GM18517 (cell line): ENCODE data around the gene DSCAM.

Experiments used
- ATAC-seq: cut with Tn5 transposase; IDR thresholded peaks from one replicate; pipeline ENCODE4 v1.9.1; 2021; ENCODE audit warnings: mild to moderate bottlenecking, moderate library complexity; ENCODE audit not compliant: unreplicated experiment

The DSCAM gene

DNA sequence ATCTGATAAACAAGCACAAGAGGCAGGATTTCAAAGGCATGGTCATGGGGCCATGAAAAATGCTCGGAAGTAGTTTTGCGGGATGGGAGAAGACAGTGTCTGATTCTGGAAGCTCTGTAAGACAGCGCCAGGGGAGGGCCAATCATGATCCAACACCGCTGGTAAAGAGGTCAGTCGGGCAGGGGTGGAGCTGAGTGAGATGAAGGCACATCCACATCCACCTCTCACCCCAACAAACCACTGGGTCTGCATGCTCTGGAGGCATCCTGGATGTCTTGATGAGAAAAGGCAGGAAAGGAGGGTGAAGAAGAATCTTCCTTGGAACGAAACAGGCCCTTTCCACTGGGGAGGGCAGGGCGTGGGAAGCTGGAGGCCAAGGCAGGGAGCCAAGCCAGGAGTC, 691.4 kb downstream of the DSCAM start:
- no peak for ATAC-seq

- ATAC-seq, result no peak
Observed at GRCh38 chr21:40153351-40153750, 693.6 kb downstream of the DSCAM start.

GRCh38 chr21:40152476-40152875, 694.5 kb downstream of the DSCAM start:
- ATAC-seq, result no peak

GRCh38 chr21:40151611-40152010, 695.3 kb downstream of the DSCAM start:
- ATAC-seq, result no peak

DNA sequence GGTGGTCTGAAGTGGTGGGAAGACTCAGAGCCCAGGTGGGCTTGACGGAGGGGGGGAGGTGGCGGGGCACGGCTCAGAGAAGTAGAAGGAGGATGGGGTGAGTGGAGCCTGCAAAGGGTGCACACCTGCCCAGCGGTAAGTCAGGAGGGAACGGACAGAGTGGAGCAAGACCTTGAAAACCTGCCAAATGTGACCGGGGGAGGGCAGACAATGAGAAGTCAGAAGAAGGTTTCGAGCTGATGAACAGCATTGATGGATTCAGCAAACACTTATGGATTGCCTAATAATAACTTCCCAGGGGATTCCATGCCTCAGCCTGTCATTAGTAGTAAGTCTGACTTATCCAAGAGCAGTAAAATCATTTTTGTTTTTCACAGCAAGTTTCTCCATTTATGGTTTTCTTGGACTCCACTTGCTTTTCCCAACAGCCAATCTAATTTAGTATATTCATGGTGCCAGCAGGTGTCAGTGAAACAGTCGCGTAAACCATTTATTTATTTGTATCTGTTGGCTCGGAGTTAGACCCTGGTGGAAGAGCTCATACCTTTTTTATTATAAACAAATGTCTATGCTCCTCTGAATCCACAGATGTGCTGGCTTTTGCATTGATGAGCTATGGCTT, 700.6 kb downstream of the DSCAM start:
- ATAC-seq, result no peak

- ATAC-seq, result no peak
Observed at GRCh38 chr21:40143822-40144525, 703.0 kb downstream of the DSCAM start.

GRCh38 chr21:40141621-40142020, 705.3 kb downstream of the DSCAM start:
- ATAC-seq, result no peak

DNA sequence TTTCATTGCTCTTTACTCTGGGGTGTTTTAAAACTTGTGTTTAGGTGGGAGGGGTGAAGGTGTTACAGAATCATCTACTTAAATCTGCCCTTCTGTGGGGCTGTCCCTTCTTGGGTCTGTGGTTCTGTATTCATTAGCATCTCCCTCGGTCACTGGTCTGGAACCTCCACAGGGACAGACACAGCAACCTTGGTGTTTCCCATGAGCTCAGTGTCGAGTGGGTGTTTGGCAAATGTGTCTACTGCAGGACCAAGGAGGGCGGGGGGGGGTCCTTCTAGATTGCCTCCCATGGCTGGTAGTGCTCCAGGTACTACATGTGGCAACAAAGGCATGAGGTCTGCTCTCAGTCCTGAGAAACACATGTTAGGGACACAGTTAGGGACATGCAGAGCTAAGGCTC, 706.3 kb downstream of the DSCAM start:
- ATAC-seq, result no peak

DNA sequence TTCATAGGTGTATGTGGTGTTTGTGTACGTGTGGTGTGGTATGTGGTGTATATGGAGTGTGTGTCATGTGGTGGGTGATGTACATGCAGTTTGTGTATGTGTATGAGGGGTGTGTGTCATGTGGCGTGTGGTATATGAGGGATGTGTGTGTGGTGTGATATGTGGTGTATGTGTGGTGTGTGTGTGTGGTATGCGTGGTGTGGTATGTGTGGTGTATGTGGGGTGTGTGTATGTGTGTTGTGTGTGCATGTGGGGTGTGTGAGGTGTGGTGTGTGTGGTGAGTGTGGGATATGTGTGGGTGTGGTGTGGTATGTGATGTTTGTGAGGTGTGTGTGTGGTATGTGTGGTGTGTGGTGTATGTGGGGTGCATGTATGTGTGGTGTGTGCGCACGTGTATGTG, 707.3 kb downstream of the DSCAM start:
- no peak for ATAC-seq

DNA sequence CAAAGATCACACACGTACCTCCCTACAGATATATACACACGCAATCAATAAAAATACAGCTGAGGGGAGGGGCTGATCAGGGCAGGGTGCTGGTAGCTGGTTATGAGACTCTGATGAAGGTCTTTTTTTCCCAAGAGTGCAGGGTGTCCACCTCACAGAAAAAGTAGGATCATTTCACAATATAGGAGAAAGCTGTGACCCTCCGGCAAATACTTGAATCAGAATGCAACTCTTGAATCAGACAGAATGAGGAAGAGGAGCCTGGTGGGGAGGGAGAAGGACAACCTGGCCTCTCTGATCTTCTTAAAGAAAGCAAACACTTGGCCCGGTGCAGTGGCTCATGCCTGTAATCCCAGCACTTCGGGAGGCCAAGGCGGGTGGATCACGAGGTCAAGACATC, 710.4 kb downstream of the DSCAM start:
- no peak for ATAC-seq

DNA sequence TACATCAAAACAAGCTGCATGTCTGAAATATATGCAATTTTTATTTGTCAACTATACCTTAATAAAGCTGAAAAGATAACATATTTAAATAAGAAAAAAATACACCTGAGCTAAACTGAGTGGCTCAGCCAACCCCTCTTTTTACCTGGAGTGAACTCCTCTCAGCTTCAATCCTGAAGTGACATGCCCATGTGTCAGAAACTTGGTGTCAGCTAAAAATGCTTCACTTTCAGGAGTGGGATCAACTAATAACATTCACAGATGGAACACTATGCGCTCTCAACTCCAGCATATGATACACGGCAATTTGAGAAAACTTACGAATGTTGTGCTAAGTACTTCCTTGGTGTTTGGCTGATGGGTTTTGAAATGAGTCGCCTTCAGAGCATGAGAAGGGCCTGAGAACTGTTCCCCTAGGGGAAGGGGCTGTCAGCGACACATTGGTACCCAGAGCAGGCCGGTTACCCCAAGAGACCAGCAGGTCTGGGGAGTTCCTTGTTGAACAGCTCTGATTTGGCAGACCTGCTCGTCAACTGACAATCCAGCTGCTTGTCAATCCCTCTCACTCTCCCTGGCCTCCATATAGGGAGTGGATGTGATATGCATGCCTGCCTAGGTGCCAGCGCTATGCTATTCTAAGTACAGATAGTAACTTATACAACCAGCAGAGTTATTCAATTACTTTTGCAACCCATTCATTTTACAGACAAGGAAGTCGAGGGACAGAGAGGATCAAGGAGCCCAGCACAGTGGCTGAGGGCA, 712.0 kb downstream of the DSCAM start:
- no peak for ATAC-seq

DNA sequence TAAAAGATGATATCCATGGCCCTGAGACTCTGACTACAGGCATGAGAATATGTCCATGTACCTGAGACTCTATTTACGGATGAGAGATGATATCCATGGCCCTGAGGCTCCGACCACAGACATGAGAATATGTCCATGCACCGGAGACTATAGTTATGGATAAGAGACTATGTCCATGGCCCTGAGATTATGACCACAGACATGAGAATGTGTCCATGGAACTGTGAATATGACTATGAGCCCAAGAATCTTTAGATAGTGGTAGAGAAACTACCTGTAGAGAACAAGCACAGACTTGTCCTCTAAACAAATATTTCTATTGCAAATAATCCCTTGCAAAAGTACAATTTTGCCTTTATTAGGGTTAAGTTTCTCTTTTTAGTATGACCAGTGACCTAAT, 716.5 kb downstream of the DSCAM start:
- ATAC-seq, result no peak

DNA sequence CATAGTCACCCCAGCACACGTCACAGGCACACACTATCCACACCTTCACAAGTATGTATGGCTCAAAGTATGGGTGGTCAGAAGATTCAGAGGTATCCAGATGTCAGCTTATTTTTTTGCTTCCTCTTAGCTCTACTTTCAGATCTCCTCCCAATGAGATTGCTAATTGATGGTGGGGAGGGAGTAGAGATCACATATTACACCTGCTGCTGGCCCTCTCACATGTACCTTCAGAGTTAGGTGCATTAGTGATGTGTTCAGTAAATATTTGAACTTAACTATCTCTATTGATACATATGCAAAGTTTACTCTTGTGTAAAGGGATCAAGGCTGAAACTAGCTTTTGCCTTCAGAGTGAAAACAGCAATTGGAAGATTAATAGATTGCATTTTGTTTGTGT, 717.1 kb downstream of the DSCAM start:
- no peak for ATAC-seq

DNA sequence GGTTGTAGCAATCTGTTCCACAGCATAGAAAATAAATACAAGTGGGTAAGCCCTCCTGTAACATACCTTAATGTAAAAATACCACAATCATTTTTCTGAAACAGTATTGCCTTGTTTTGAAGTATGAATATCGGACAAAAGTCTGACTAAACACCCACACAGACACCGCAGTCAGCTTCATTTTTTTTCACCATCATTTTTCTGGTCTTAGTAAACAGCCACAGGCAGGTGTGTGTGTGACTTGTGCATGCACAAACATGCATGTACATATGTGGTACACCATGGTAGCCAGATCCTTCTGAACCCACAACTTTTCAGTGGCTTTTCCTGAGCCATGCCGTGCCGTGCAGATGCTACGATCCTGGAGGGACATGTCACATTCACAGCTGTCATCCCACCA, 718.1 kb downstream of the DSCAM start:
- no peak for ATAC-seq

DNA sequence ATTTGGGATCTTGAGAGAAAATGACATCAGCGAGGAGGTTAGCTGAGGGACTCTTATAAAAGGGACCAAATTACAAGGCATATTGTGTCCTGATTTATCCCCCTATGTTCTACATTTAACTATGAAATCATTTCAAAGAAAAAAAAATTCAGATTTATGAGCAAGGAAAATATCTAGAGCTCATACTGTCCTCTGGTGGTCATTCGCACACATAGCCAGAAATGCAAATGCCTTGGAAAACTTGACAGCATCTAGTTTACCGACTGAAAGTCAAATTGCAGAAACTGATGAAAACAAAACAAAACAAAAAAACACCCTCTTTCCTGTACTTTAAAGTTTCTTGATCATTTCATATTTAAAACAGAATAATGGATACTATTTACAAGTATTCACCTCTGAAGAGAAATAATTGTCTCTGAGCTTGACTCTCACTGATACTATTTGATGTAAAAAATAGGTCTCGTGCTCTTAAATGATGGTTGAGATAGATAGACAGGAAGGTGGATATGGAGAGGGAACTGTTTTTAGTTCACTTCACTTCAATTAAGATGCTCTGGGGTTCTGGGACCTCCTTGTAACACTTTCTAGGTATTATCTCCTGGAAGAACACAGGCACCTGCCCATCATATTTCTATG, 725.9 kb downstream of the DSCAM start:
- ATAC-seq, result no peak

- no peak for ATAC-seq
Observed at GRCh38 chr21:40118527-40118926, 728.4 kb downstream of the DSCAM start.

DNA sequence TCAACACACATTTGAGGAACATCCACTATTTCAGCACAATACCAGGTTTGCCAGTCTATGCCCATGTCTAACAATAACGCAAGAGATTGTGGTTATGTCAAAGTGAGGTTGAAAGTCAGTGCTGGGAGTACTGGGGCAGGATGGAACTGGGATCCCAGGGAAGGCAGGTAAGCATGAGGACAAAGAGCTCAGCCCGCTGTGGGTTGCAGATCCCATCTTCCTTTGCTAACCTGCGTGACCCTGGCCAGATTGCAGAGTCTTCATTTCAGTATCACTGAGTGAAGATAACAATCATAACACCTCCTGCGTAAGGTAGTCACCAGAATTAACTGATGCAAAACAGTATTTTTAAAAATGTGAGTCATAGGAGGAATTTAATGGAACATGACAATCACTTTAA, 729.7 kb downstream of the DSCAM start:
- ATAC-seq, result no peak

DNA sequence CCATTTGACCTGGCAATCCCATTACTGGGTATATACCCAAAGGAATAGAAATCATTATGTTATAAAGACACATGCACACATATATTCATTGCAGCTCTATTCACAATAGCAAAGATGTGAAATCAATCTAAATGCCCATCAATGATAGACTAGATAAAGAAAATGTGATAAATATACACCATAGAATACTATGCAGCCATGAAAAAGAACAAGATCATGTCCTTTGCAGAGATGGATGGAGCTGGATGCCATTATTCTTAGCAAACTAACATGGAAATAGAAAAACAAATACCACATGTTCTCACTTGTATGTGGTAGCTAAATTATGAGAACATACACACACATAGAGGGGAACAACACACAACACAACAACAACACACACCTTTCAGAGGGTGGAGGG, 731.2 kb downstream of the DSCAM start:
- no peak for ATAC-seq

DNA sequence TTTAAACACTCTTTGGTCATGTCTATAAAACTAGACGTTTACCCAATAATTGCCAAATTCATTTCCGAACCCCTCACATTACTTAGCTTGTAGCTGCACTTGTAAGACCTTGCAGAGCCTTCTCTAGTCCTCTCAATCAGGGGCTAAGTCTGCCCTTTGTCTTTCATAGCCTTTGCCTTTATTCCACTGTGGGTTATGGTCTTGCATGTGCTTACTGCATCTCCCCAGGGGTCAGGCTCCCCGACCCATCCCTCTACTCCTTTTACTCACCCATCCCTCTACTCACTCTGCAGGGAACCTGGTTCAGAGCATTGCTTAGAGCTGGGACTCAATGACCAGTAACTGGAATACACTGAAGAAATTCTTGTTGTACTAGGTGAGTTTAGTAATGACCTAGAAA, 744.3 kb downstream of the DSCAM start:
- no peak for ATAC-seq

DNA sequence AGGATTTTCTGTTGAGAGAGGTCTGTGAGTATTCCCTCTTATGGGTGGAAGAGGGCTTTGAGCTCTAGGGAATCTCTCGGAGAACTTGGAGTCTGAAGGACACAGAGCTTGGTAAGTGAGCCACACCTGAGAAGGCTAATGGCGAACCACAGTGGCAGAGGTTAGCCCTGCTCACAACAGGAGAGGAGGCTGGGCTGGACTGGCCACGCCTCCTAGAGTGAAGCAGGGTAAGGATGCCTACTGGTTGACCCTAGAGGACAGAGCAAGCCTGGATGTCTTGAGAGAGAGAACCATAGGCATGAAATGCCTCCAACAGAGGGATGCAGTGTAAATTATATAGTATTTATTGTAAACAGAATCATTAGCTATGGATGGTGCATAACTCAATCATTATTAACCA, 747.1 kb downstream of the DSCAM start:
- ATAC-seq, result no peak

- no peak for ATAC-seq
Observed at GRCh38 chr21:40095477-40095876, 751.5 kb downstream of the DSCAM start.

GRCh38 chr21:40080385-40080784, 766.6 kb downstream of the DSCAM start:
- no peak for ATAC-seq
